Activated CD4-positive, alpha-beta T cell treated with anti-CD3 and anti-CD28 coated beads for 4 hours (primary cell): Measurements from ENCODE around the gene XRCC6.
"Not testable (repeated sequence)": the region's sequence is repeated elsewhere in the genome, so short reads cannot be mapped to it uniquely, and the experiment has no call there.

Experiments
- DNase-seq, 2 donors: peaks; one replicate each; pipeline ENCODE4 v3.0.0-alpha.2; 2020

Gene XRCC6

DNA sequence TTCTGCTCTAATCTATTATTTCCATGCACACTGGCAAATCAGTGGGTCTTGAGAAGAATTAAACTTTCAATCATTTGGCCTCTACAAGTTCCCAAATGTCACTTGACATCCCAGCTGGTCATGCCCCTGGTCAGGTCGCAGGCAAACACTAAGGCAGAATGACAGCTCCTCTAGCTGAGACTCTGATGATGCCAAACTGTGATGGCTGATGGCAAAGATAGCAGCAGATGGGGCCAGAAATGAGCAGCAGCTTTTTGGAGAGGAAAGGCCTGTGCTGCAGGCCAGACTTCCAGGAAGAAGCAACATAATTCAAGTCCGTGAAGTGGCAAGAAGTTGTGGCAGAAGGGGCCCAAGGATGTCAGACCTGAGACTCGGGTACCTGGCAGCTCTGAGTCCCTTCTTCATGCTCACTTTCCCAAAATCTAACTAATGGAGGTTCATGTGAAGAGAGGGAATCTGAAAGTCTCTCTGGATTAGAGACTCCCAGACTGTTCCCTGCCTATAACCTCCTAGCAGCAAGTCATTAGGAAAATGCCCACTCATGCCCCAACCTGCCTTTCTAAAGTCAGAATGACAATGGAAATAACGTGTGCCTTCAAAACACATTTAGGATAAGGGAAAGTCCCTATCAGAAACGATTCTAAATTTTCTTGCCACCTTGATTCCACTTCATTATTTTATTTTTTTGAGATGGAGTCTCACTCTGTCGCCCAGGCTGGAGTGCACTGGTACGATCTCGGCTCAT lies 22.0 kb upstream of the XRCC6 start:
- DNase-seq, result no peak

DNA sequence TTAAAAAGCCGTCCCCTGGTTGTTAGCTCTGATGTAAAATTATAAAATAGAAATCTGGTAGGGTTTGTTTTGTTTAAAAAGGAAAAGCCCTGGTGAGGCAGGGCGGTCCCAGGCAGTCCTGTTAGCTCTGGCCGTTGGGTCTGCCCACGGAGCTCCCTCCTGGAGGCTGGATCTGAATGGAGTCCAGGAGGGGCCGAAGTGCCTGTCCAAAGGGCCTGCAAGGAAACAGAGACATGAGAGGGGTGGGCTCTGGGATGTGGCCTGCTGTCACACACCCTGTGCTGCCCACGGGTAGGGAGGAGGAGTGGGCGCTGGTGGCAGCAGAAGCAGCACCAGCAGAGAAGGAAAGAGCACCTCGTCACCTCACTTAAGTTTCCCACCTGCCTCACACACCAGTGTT lies 20.1 kb upstream of the XRCC6 start:
- no peak for DNase-seq

DNA sequence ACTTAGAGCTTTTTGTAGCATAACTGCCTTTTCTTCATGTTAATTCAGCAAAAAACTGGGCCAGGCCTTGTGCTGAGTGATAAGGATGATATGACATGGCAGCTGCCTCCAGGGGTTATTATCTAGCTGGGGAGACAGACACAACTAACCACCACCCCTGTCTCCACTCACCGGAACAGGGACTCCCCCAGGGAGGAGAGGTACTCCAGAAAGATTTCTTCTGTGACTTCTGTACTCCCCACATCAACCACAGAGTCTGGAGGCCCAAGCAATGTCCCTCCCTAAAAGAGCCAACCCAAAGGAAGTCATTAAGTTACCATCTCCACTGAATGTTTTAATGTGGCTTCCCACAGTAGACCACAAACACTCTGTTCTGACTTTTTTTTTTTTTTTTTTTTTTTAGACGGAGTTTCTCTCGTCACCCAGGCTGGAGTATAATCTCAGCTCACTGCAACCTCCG lies 17.2 kb upstream of the XRCC6 start:
- DNase-seq, result peak; percentile 24 to 33

DNA sequence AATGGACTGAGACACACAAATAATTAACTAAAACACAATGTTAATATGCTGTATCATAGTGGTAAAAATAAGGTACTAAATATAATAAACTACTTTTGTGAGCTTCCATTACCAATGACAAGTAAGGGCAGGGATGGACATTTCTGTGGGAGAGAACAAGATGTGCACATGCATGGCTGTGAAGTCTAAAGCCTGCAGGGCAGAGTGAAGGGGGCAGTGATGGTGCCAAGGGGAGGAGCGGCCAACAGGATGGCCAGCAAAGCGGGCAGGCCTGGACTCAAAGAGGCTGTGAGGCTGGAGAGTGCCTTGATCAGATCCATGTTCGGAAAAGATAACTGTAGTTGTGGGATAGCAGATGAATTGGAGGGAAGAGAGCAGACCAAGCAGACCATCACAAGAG lies 12.7 kb upstream of the XRCC6 start:
- no peak for DNase-seq

DNA sequence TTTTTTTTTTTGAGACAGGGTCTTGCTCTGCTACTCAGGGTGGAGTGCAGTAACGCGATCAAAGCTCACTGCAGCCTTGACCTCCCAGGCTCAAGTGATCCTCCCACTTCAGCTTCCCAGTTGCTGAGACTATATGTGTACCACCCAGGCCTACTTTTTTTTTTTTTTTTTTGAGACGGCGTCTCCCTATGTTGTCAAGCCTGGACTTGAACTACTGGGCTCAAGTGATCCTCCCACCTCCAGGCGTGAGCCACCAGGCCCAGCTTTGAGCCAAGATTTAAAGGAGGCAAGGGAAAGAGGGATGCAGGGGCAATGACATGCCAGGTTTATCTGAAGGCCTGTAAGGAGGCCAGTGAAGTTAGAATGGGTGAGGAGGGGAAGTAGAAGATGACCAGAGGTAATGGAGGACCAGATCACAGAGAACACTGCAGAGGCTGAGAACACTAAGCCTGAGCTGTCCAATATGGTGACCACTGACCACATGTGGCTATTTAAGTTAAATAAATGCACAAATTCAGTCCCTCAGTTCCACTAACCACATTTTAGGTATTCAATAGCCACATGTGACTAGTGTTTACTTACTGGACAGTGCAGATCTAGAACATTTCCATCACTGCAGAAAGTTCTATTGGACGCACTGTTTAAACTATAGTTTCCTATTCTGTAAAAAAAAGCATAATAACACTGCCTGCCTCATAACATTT lies 8.3 kb upstream of the XRCC6 start:
- no peak for DNase-seq

DNA sequence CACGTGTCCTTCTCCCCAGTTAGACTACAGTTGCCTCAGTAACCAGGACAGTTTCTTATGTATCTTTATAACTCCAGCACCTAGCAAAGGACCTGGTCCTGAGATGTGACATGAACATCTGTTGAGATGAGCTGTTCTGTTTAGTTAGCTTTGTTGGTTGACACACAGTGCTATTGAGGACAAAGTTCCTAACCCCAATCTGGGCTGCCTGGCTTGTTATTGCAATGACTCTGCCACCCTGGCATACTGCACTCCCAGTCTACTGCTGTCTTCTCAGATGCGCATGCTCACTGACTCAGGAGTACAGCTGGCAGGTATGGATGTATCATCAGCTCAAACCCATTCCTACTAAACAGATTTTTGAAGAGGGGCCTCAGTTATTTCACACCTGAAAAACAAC lies 7.6 kb upstream of the XRCC6 start:
- no peak for DNase-seq

DNA sequence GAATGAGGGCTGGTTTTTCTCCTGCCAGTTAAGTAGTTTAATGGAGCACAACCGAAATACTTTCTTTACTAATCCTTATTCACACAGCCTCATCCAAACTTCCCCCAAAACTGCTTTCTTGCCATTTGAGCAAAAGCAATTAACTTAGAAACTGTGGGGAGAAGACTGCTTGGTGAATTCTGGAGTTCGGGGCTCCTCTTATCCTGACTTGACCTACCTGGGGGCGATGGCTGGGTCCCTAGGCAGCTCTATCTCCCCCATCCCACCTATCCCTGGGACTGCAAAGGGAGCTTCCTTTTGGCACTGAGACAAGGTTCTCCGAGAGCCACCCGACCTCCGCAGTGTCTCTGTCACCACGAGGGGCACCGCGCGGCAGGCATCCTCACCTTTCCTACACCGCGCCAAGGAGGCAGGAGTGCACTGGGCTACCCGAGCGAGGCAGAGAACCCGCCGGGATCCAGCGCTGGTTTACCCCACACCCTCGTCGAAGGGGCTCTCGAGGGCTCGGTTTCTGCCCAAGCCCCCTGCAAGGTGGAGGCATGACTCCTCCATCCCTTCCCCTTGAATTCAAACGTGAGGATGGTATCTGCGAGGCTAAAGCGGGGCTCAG lies 1.0 kb upstream of the XRCC6 start:
- DNase-seq, result peak; percentile 49 to 62

DNA sequence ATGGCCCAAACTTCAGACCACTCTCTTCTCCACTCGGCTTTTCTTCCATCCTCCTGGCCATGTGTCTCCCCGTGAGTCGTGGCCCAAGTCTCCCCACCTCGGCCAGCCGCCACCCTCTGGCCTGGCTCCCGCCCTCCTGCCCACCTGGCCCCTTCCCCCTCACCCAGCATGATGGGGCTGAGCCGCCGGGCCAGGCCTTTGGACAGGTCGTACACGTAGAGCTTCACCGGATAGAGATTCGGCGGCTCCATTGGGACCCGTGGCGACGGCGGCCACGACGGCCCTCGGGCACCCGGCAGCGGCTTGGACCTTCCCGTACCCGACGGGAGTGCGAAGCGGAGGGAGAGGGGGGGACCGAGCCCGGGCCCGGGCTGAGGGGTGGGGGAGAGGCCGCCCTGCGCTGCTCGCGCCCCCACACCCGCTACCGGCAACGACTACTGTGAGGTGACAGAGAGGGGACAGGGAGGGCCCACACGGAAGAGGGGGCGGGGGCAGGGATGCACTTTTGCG lies 451 bp upstream of the XRCC6 start, which contains the start of gene DESI1:
TSS of gene DESI1 (minus strand) at position 455 of the 510 bp plus-strand sequence. CDS start at position 251, 204 bp downstream.
- no peak for DNase-seq

DNA sequence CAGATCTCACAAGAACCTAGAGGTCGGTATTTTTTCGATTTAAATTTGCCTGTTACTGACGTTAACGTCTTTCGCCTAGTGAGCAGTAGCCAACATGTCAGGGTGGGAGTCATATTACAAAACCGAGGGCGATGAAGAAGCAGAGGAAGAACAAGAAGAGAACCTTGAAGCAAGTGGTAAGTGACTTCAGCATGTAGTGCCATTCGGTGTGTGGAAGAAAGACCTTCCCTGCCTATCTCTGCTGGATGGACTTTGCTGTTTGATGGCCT lies 750 bp downstream of the XRCC6 start:
- DNase-seq, result no peak

DNA sequence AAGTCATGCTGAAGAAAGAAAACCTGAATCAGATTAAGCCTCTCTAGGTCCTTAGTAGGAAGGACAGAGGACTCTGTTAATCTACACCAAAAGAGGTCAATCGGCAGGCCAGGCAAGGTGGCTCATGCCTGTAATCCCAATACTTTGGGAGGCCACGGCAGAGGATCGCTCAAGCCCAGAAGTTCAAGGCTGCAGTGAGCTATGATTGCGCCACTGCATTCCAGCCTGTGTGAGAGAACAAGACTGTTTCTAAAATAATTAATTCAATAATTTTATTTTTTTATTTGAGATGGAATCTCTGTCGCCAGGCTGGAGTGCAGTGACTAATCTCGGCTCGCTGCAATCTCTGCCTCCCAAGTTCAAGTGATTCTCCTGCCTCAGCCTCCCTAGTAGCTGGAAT lies 4.5 kb downstream of the XRCC6 start:
- DNase-seq, result no peak

DNA sequence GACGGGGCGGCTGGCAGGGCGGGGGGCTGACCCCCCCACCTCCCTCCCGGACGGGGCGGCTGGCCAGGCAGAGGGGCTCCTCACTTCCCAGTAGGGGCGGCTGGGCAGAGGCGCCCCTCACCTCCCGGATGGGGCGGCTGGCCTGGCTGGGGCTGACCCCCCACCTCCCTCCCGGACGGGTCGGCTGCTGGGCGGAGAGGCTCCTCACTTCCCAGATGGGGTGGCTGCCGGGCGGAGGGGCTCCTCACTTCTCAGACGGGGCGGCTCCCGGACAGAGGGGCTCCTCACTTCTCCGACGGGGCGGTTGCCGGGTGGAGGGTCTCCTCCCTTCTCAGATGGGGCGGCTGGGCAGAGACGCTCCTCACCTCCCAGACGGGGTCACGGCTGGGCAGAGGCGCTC lies 10.0 kb downstream of the XRCC6 start:
- not testable (repeated sequence) for DNase-seq

DNA sequence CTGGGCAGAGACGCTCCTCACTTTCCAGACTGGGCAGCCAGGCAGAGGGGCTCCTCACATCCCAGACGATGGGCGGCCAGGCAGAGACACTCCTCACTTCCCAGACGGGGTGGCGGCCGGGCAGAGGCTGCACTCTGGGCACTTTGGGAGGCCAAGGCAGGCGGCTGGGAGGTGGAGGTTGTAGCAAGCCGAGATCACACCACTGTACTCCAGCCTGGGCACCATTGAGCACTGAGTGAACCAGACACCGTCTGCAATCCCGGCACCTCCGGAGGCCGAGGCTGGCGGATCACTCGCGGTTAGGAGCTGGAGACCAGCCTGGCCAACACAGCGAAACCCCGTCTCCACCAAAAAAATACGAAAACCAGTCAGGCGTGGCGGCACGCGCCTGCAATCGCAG lies 10.5 kb downstream of the XRCC6 start:
- DNase-seq, result not testable (repeated sequence)

DNA sequence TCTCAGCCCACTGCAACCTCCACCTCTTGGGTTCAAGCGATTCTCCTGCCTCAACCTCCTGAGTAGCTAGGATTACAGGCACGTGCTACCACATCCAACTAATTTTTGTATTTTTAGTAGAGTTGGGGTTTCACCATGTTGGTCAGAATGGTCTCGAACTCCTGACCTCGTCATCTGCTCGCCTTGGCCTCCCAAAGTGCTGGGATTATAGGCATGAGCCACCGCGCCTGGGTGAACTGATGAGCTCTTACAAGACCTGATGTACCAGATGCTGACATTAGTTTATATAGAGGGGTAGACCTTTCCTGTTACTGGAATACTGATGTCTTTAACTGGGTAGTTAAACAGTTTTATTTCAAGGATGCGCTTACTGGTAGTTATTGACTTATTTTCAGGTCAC lies 13.5 kb downstream of the XRCC6 start:
- not testable (repeated sequence) for DNase-seq

DNA sequence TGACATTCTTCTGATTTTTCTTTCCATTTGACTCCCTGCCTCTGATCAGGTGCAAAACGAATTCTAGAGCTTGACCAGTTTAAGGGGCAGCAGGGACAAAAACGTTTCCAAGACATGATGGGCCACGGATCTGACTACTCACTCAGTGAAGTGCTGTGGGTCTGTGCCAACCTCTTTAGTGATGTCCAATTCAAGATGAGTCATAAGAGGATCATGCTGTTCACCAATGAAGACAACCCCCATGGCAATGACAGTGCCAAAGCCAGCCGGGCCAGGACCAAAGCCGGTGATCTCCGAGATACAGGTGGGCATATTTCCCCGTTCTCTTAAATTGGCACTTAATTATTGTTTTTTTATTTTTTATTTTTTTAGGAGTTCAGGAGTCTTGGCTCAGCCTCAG lies 15.4 kb downstream of the XRCC6 start:
- no peak for DNase-seq

DNA sequence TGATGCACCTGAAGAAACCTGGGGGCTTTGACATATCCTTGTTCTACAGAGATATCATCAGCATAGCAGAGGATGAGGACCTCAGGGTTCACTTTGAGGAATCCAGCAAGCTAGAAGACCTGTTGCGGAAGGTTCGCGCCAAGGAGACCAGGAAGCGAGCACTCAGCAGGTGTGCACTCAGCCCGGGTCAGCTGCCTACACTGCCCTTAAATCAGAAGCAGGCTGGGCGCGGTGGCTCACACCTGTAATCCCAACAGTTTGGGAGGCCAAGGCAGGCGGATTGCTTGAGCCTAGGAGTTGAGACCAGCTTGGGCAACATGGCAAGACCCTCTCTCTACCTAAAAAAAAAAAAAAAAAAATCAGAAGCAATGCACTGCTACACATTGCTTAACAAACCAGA lies 16.5 kb downstream of the XRCC6 start:
- DNase-seq, result not testable (repeated sequence)

DNA sequence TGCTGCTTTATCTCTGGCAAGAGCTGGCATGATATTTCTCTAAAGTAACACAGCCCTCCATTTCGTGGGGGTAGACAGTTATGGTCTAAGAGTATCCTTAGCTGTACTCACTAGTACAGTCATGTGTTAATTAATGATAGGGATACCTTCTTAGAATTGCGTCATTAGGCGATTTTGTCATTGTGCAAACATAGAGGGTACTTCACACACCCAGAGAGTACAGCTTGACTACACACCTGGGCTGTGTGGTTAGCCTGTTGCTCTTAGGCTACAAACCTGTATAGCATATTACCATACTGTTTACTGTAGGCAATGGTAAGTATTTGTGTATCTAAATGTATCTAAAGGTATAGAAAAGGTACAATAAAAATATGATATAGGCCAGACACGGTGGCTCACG lies 17.0 kb downstream of the XRCC6 start:
- DNase-seq, result no peak

DNA sequence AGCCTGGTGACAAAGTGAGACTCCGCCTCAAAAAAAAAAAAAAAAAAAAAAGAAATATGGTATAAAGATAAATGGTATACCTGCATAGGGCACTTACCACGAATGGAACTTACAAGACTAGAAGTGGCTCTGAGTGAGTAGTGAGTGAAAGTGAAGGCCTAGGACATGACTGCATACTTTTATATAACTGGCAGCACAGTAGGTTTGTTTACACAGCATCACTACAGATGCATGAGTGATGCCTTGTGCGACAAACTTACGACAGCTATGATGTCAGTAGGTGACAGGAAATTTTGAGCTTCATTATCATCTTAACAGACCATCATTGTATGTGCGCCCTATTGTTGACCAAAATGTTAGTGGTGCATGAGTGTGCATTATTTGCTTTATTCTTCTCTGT lies 17.7 kb downstream of the XRCC6 start:
- no peak for DNase-seq

DNA sequence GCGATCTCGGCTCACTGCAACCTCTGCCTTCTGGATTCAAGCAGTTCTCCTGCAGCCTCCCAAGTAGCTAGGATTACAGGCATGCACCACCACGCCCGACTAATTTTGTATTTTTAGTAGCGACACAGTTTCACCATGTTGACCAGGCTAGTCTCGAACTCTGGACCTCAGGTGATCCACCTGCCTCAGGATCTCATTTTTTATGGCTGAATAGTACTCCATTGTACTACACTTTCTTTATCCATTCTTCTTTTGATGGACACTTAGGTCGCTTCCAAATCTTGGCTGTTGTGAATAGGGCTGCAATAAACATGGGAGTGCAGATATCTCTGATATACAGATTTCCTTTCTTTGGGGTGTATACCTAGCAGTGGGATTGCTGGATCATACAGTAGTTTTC lies 20.8 kb downstream of the XRCC6 start:
- no peak for DNase-seq

DNA sequence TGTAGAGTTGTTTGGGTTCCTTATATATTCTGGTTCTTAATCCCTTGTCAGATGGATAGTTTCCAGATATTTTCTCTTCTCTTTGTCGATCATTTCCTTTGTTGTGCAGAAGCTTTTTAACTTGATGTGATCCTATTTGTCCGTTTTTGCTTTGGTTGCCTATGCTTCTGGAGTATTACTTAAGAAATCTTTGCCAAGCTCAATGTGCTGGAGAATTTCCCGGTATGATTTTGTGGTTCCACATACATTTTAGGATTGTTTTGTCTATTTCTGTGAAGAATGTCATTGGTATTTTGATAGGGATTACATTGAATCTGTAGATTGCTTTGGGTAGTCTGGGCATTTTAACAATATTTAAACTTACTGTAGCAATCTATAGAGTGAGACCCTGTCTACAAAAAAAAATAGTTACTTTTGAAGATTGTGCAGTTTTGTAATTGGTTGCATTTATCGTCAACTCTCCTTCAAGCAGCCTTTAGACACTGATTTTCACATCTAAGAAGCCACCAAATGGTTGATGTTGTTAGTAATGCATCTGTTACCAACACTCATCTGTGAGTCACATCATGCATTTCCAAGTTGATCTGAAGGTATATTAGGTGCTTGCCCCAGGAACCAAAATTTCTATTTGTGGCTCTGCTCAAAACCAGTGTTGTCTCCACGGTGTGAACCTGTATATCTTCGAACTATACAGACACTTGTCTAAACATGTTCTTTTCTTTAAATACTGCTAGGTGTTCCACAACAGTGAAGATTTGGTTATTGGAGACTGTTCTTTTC lies 21.4 kb downstream of the XRCC6 start:
- no peak for DNase-seq

DNA sequence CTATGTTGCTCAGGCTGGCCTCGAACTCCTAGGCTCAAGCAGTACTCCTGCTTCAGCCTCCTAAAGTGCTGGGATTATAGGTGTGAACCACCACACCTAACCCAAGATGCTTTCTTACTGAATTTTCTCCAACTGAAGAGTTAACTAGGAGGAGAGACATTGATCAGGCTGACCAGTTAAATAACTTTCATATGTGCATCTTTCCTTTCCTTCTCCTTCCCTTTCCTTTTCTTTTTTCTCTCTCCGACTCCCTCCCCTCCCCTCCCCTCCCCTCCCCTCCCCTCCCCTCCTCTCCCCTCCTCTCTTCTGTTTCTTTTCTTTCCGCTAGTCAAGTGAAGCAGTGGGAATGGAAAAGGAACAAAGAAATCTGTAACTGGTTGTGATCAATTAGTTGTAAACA lies 26.7 kb downstream of the XRCC6 start:
- DNase-seq, result no peak

DNA sequence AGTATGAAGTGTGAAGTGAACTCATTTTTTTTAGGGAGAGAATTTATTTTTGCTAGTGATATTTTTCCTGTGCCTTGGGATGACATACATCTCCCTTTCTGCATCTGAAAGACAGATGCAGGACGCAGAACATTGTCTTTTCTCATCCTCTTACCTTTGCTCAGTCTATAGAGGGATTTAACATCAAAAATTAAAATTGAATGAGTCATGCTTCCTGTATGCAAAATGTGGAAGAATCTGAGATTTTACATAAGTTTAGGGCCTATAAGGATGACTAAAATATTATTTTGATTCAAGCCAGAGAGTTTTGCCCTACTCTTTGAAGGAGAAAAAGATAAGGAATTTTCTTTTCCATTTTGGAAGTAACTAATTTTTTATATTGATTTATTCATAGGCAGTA lies 27.3 kb downstream of the XRCC6 start:
- no peak for DNase-seq

DNA sequence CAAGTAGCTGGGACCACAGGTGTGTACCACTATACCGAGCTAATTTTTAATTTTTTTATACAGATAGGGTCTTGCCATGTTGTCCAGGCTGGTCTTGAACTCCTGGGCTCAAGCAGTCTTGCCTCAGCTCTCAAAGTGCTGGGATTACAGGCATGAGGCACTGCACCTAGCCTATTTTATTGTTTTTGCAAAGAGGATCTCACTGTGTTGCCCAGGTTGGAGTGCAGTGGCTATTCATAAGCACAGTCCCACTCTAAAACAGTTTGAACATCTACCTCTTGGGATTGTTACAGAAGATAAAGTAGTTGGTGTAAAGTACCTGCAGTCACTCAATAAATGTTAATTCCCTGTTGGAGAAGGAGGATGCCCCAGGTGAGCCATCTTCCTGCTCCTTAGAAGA lies 29.1 kb downstream of the XRCC6 start:
- DNase-seq, result no peak

DNA sequence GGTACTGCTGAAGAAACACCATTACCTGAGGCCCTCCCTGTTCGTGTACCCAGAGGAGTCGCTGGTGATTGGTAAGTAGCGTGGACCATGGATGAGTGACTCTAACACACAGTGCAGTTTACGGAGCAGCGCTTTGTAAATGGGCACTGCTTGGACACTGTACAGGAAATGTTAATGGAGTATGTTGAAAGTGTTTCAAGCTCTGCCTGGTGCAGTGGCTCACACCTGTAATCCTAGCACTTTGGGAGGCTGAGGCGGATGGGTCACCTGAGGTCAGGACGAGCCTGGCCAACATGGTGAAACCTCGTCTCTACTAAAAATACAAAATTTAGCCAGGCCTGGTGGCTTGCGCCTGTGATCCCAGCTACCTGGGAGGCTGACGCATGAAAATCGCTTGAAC lies 29.7 kb downstream of the XRCC6 start:
- no peak for DNase-seq
